ENCODE measurements around the gene PTK6. TPM values are rescaled to one million over a fixed set of nuclear protein-coding genes. Genes with fewer than 3 reads are reported as not detected.

Gene PTK6
- total and polyA plus RNA-seq, 2 of the 13 experiments (the other 11 are each of a cell fraction or from before 2014, with no cell fraction given), result 0.08 TPM; not detected in 1

DNA sequence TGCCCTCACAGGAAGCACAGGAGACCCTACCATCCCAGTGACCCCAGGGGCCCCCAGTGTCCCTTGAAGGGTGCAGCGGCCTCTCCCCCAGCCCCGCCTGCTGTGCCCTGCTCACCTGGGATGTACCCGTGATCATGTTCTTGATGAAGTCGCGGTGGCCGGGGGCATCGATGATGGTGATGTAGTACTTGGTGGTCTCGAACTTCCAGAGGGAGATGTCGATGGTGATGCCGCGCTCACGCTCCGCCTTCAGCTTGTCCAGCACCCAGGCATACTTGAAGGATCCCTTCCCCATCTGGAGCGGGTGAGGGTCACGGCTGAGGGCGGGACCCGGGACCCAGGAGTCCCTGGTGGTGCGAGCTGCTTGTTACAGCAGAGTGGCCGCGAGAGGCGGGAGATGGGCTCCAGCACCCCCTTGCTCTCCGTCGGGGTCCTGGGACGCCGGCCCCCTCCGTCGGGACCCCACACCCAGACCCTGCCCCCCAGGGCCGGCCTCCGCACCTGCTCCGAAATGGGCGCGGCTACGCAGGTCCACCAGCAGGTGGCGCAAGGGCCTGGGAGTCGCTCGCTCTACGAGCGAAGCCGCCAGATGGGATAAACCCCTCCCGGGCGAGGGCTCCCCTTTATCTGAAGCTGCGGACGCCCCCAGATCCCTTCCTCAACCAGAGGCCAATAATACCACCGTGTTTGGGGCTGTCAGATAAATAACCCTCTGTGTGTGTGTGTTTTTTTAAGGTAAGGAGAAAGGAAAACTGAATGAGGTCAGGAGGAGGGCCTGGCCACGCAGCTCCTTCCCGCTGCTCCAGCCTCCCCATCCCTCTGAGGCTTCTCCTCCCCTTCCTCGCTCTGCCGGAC is 41.2 kb downstream of the PTK6 start (continued):
- TF ChIP-seq, protein P1, sequence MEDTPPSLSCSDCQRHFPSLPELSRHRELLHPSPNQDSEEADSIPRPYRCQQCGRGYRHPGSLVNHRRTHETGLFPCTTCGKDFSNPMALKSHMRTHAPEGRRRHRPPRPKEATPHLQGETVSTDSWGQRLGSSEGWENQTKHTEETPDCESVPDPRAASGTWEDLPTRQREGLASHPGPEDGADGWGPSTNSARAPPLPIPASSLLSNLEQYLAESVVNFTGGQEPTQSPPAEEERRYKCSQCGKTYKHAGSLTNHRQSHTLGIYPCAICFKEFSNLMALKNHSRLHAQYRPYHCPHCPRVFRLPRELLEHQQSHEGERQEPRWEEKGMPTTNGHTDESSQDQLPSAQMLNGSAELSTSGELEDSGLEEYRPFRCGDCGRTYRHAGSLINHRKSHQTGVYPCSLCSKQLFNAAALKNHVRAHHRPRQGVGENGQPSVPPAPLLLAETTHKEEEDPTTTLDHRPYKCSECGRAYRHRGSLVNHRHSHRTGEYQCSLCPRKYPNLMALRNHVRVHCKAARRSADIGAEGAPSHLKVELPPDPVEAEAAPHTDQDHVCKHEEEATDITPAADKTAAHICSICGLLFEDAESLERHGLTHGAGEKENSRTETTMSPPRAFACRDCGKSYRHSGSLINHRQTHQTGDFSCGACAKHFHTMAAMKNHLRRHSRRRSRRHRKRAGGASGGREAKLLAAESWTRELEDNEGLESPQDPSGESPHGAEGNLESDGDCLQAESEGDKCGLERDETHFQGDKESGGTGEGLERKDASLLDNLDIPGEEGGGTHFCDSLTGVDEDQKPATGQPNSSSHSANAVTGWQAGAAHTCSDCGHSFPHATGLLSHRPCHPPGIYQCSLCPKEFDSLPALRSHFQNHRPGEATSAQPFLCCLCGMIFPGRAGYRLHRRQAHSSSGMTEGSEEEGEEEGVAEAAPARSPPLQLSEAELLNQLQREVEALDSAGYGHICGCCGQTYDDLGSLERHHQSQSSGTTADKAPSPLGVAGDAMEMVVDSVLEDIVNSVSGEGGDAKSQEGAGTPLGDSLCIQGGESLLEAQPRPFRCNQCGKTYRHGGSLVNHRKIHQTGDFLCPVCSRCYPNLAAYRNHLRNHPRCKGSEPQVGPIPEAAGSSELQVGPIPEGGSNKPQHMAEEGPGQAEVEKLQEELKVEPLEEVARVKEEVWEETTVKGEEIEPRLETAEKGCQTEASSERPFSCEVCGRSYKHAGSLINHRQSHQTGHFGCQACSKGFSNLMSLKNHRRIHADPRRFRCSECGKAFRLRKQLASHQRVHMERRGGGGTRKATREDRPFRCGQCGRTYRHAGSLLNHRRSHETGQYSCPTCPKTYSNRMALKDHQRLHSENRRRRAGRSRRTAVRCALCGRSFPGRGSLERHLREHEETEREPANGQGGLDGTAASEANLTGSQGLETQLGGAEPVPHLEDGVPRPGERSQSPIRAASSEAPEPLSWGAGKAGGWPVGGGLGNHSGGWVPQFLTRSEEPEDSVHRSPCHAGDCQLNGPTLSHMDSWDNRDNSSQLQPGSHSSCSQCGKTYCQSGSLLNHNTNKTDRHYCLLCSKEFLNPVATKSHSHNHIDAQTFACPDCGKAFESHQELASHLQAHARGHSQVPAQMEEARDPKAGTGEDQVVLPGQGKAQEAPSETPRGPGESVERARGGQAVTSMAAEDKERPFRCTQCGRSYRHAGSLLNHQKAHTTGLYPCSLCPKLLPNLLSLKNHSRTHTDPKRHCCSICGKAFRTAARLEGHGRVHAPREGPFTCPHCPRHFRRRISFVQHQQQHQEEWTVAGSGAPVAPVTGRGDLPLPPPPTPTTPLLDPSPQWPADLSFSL (CRISPR knock-in tag; IDR thresholded peaks at IDR 0.05), result no peak
- TF ChIP-seq ZNF282 (IDR thresholded peaks at IDR 0.05; ENCODE audit: partially characterized antibody), result no peak
- no peak for TF ChIP-seq CREB3 (CRISPR knock-in tag; IDR thresholded peaks at IDR 0.05)
- no peak for TF ChIP-seq ZNF468 (CRISPR knock-in tag; IDR thresholded peaks at IDR 0.05)
- peak; percentile 47 for TF ChIP-seq ASH2L (IDR thresholded peaks at IDR 0.05; ENCODE audit: insufficient read length, low read depth, low read length)
- TF ChIP-seq PBX3 (CRISPR knock-in tag; IDR thresholded peaks at IDR 0.05; ENCODE audit: borderline replicate concordance), result no peak
- TF ChIP-seq, protein P2, sequence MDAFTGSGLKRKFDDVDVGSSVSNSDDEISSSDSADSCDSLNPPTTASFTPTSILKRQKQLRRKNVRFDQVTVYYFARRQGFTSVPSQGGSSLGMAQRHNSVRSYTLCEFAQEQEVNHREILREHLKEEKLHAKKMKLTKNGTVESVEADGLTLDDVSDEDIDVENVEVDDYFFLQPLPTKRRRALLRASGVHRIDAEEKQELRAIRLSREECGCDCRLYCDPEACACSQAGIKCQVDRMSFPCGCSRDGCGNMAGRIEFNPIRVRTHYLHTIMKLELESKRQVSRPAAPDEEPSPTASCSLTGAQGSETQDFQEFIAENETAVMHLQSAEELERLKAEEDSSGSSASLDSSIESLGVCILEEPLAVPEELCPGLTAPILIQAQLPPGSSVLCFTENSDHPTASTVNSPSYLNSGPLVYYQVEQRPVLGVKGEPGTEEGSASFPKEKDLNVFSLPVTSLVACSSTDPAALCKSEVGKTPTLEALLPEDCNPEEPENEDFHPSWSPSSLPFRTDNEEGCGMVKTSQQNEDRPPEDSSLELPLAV (CRISPR knock-in tag; conservative IDR thresholded peaks at IDR 0.05; ENCODE audit: low read depth), result 0 out of 2 replicates have a peak, but pooled peaks have one; percentile 49
- peak; percentile 51; the same call in 1 of the 2 replicates for TF ChIP-seq IKZF5 (CRISPR knock-in tag; IDR thresholded peaks at IDR 0.05)
- TF ChIP-seq ZNF652 (CRISPR knock-in tag; IDR thresholded peaks at IDR 0.05; ENCODE audit: borderline replicate concordance, low read depth), result no peak
- TF ChIP-seq MAX (IDR thresholded peaks at IDR 0.05), result 0 out of 2 replicates have a peak, but pooled peaks have one; percentile 26
- no peak for TF ChIP-seq POGZ (CRISPR knock-in tag; IDR thresholded peaks at IDR 0.05)
- no peak for TF ChIP-seq ZKSCAN5 (CRISPR knock-in tag; IDR thresholded peaks at IDR 0.05)
- TF ChIP-seq ZNF660 (CRISPR knock-in tag; IDR thresholded peaks at IDR 0.05; ENCODE audit: borderline replicate concordance, low read depth), result no peak
- peak; percentile 92 for TF ChIP-seq EZH2 (conservative IDR thresholded peaks at IDR 0.05; ENCODE audit: low read depth, low read length)
- no peak for TF ChIP-seq ZSCAN29 (CRISPR knock-in tag; conservative IDR thresholded peaks at IDR 0.05)
- peak; percentile 29 for TF ChIP-seq YY1 (IDR thresholded peaks at IDR 0.05; ENCODE audit: insufficient read depth, insufficient replicate concordance, low read depth, low read length)

All from HepG2 (cell line).